Measurements from ENCODE around the gene MAN1B1.

The MAN1B1 gene

GRCh38 chr9:137052998-137053943 is 33.5 kb upstream of the MAN1B1 start:
- Histone ChIP-seq H3K27ac (replicated peaks) (no peak overlapping the region), H3K27me3 (ENCODE audit: insufficient read depth, poor library complexity, severe bottlenecking) (peaks cover 38% of the 10 kb centered on the region), H3K4me3 (replicated peaks; ENCODE audit: insufficient read depth, low read length) (no peak overlapping the region)
- no peak for DNase-seq (ENCODE audit: low read depth in 1 of 2, low spot score in 1 of 2)
- TF ChIP-seq SPI1 (IDR thresholded peaks at IDR 0.05; ENCODE audit: borderline replicate concordance, low read depth) = no peak
- TF ChIP-seq CTCF (IDR thresholded peaks at IDR 0.05; ENCODE audit: insufficient read depth, low read length) = no peak
- TF ChIP-seq GABPA (IDR thresholded peaks at IDR 0.05; ENCODE audit: low read depth) = no peak
- no peak for TF ChIP-seq REST (IDR thresholded peaks at IDR 0.05; ENCODE audit: insufficient replicate concordance, low read depth)
- no peak for TF ChIP-seq POLR2AphosphoS5 (IDR thresholded peaks at IDR 0.05; ENCODE audit: low read depth)

- H3K27me3 ChIP-seq (ENCODE audit: insufficient read depth, poor library complexity, severe bottlenecking) = peaks cover 34% of the 10 kb centered on the region
- H3K4me3 ChIP-seq (replicated peaks; ENCODE audit: insufficient read depth, low read length) = no peak within 1 kb of the TSS
- TF ChIP-seq GABPA (IDR thresholded peaks at IDR 0.05; ENCODE audit: low read depth) (no peak), POLR2AphosphoS5 (IDR thresholded peaks at IDR 0.05; ENCODE audit: low read depth) (no peak), CTCF (IDR thresholded peaks at IDR 0.05; ENCODE audit: insufficient read depth, low read length) (no peak), REST (IDR thresholded peaks at IDR 0.05; ENCODE audit: insufficient replicate concordance, low read depth) (no peak), SPI1 (IDR thresholded peaks at IDR 0.05; ENCODE audit: borderline replicate concordance, low read depth) (no peak)
- H3K27ac ChIP-seq (replicated peaks) = no peak within 1 kb of the TSS
- no peak for DNase-seq (ENCODE audit: low read depth in 1 of 2, low spot score in 1 of 2)
These were observed 32.5 kb upstream of the MAN1B1 start, which contains the start of gene ENTPD2 for GRCh38 chr9:137053944-137054931. Gene ENTPD2, minus strand, starts transcription at chr9:137054061. Its CDS starts 64 bp downstream, at chr9:137053997.

GRCh38 chr9:137054932-137055384 is 31.8 kb upstream of the MAN1B1 start:
- Histone ChIP-seq H3K4me3 (replicated peaks; ENCODE audit: insufficient read depth, low read length) (no peak overlapping the region), H3K27me3 (ENCODE audit: insufficient read depth, poor library complexity, severe bottlenecking) (peaks cover 29% of the 10 kb centered on the region), H3K27ac (replicated peaks) (no peak overlapping the region)
- no peak for DNase-seq (ENCODE audit: low read depth in 1 of 2, low spot score in 1 of 2)
- TF ChIP-seq CTCF (IDR thresholded peaks at IDR 0.05; ENCODE audit: insufficient read depth, low read length) = no peak
- TF ChIP-seq POLR2AphosphoS5 (IDR thresholded peaks at IDR 0.05; ENCODE audit: low read depth) = no peak
- no peak for TF ChIP-seq REST (IDR thresholded peaks at IDR 0.05; ENCODE audit: insufficient replicate concordance, low read depth)
- TF ChIP-seq SPI1 (IDR thresholded peaks at IDR 0.05; ENCODE audit: borderline replicate concordance, low read depth) = no peak
- TF ChIP-seq GABPA (IDR thresholded peaks at IDR 0.05; ENCODE audit: low read depth) = no peak
